GM15510 (cell line): Measurements from ENCODE around the gene AGO1.

Experiments
- POLR2A ChIP-seq: IDR thresholded peaks from 3 replicates; pipeline ENCODE4 v1.6.1; 2011; ENCODE audit warnings: borderline replicate concordance; ENCODE audit not compliant: insufficient read length; ENCODE audit errors: extremely low read depth

The AGO1 gene

GRCh38 chr1:35932941-35933340, 49.9 kb downstream of the AGO1 start:
- TF ChIP-seq POLR2A, result no peak

GRCh38 chr1:35935442-35936388, 52.7 kb downstream of the AGO1 start:
- TF ChIP-seq POLR2A, result no peak

DNA sequence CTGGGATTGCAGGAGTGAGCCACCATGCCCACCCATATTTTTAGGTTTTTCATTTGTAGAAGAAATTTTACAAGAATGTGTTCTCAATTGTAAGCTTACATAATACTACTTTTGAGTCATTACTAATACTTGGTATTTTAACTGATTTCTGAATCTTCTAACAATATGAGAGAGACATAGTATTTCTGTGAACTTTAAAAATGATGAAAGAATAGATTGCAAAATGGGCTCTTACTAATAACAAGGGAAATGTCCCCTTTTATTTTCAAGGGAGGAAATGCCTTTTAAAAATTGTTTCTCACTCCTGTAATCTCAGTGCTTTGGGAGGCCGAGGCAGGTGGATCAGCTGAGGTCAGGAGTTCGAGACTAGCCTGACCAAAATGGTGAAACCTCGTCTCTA, 53.8 kb downstream of the AGO1 start:
- TF ChIP-seq POLR2A, result no peak

DNA sequence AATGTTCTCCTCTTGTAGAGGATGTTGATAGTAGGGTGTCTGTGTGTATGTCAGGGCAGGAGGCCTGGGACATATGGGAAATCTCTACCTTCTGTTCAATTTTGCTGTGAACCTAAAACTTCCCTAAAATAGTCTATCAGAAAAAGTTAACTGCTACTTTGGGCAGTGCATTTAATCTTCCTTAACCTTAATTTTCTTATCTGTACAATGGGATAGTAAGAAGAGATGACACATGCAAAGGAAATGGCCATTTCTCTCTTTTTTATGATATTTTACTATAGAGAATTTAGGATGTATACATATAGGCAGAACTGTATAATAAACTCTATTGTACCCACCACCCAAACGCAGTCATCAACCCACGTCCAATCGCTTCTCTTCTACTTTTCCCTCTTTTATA, 56.5 kb downstream of the AGO1 start:
- TF ChIP-seq POLR2A, result no peak

GRCh38 chr1:35945327-35945726, 62.3 kb downstream of the AGO1 start:
- no peak for TF ChIP-seq POLR2A

- TF ChIP-seq POLR2A, result no peak
Measured at GRCh38 chr1:35947547-35947946, 64.5 kb downstream of the AGO1 start.

DNA sequence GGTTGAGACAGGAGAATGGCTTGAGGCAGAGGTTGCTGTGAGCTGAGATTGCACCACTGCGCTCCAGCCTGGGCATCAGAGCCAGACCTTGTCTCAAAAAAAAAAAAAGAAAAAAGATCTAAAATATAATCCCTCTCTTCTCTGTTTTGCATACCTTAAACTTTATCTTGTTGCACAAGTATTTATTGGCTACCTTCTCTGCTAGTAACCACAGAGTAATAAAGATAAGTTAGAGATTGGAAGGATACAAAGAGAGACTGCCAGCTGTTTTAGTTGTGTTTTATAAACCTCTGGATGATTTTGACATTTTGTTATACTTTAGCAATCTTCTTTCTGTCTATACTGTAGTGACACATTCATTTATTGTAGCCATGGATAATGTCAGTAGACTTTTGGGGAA, 75.5 kb downstream of the AGO1 start:
- TF ChIP-seq POLR2A, result no peak

- no peak for TF ChIP-seq POLR2A
Measured at GRCh38 chr1:35959304-35959703, 76.3 kb downstream of the AGO1 start.

DNA sequence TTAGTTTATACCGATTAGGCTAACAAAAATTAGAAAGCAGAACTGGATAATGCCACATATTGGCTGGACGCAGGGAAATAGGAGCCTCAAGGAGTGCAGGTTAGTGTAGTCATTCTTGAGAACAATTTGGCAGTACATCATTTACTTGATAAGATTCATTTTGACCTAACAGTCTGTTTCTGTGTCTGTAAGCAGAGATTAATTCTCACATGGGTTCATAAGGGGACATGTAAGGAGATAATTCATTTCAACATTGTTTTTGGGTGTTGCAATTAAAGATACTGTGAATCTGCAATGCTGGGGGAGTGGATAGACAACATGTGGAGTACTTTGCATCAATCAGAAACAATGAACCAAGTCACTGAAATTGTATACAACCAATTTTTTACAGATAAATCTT, 79.9 kb downstream of the AGO1 start:
- TF ChIP-seq POLR2A, result no peak

- TF ChIP-seq POLR2A, result no peak
Measured at GRCh38 chr1:35968396-35968795, 85.4 kb downstream of the AGO1 start.

DNA sequence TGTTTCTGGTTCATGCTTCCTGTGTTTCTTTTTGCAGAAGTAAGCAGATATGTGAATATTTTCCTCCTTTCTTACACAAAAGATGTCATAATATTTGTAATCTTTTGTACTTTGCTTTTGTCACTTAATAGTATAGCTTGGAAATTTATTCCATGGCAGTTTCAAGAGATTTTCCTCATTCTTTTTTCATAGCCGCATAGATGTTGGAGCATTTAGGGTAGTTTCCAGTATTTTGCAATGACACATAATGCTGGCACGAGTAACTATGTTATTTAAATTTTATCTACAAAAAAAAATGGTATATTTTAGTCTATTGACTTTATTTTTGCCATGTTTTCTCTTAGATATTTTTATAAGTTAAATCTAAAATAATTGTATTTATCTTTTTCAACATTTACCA, 88.6 kb downstream of the AGO1 start:
- TF ChIP-seq POLR2A, result no peak

- no peak for TF ChIP-seq POLR2A
Measured at GRCh38 chr1:35980090-35980489, 97.1 kb downstream of the AGO1 start.
